Activated effector memory CD4-positive, alpha-beta T cell treated with anti-CD3 and anti-CD28 coated beads, Interleukin-2, amount 50 U/mL, for 16 hours (primary cell): ENCODE measurements around the gene RIMS4.
"Not testable (repeated sequence)": the region's sequence is repeated elsewhere in the genome, so short reads cannot be mapped to it uniquely, and the experiment has no call there.

ENCODE experiments used
- DNase-seq: peaks from one replicate; pipeline ENCODE4 v3.0.0-alpha.2; 2020

The RIMS4 gene

DNA sequence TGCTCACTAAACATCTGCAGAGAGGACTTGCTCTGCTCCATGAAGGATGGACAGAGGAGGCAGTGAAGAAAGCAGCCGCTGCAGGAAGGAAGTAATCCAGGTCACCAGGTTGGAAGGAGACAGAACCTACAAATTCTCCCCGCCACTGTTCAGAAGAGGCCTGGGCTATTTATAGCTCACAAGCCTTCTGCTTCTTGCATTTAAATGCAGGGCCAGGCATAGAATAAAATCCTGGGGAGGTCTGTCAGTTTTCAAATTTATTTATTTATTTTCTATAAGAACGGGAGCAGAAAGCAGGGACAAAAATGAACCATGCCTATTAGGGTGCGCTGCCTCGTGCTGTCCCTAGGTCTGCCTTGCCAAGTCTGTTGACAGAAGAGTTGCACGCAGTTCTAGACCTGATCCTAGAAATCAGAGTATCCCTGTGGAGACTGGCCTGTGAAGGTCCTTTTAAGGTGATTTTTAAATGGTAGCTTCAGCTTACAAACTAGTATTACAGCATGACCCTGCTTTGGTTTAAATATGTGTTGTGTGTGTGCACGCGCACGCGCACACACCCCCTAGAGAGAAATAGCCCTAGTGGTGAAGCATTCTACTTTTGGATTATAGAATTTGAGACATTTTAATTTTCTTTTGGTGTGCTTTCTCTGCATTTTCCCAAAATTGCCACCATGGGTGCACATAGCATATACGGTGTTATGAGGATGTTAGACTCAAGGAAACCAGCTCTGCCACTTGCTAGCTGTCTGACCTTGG is 19.5 kb downstream of the RIMS4 start:
- DNase-seq = no peak

DNA sequence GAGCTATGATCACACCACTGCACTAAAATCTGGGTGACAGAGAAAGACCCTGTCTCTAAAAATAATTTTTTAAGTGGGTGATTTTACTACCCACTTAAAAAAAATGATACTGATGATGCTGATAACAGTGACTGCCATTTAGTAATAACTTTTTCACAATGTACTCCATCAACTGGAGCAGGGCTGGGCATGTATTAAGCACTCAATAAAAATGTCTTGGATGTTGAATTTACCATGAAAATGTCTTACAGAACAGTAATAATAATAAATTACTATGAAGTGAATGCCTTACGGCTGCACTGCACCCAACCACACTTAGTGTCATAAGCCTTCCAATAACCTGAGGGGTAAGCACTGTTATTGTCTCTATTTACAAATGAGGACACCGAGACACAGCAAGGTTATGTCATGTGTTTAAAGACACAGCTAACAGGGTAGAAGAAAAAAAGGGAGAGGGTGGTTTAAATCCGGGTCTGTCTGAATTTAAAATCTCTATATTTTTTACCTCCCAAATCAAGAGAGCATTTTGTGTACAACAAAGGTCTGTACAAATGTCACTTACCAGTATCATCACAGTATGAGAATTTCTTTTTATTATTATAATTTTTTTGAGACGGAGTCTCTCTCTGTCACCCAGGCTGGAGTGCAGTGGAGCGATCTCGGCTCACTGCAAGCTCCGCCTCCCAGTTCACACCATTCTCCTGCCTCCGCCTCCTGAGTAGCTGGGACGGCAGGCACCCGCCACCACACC is 21.5 kb downstream of the RIMS4 start:
- no peak for DNase-seq

DNA sequence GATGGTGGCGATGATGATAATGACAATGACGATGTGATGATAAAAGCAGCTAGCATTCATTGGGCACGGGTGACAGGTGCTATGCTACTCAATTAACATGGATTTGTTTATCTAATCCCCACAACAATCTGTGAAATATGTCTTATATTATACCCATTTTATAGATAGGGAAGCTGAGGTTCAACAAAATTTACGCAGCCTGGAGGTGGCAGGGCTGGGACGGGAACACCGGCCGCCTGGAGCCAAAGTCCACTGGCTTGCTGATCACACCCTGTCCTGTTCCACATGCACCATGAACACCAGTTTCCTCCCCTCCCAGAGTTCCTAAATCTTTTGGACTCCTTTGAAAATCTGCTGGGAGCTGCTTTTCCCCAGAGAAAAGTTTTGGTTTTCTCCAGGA is 23.0 kb downstream of the RIMS4 start:
- no peak for DNase-seq

GRCh38 chr20:44785768-44786167 is 24.6 kb downstream of the RIMS4 start:
- DNase-seq = no peak

- DNase-seq = no peak
Measured at GRCh38 chr20:44784688-44785087, 25.7 kb downstream of the RIMS4 start.

GRCh38 chr20:44781791-44782190 is 28.6 kb downstream of the RIMS4 start:
- DNase-seq = no peak

- DNase-seq = no peak
Measured at GRCh38 chr20:44781118-44781517, 29.2 kb downstream of the RIMS4 start.

DNA sequence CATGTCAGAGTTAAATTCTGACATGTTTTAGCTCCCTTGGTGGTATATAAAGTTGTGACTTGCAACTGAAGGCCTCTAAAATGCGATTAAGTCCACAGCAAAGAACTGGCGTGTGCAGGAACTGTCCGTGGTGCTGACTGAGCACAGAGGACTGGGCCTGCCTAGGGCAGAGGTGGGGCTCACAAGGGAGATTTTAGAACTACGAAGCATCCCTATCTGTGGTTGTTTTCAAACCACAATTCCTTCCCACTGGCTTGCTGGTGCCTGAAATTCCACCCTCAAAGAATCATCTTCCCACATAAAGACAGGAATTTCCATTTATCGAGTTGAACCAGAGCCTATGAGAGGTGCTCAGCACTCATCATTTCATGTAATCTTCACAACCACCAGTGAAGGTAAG is 30.1 kb downstream of the RIMS4 start:
- DNase-seq = no peak

DNA sequence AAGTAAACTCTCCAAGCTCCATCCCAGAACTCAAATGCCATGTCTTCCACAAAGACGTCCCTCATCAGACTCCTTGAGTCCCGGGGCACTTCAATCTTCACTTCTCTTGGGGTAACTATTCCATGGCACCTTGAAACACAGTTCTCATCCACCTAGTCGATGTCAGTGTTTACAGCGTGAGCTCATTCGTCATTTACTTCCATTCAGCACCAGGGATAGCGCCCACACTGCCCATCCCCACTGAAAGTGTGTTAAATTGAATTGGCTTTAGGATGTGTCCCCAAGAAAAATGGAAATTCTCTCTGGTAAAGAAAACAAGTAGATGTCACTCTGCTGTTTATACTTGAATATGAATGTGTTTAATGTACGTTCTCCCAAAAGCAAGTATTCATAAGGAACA is 33.4 kb downstream of the RIMS4 start:
- DNase-seq = no peak

- no peak for DNase-seq
Measured at GRCh38 chr20:44773070-44773829, 37.1 kb downstream of the RIMS4 start.

DNA sequence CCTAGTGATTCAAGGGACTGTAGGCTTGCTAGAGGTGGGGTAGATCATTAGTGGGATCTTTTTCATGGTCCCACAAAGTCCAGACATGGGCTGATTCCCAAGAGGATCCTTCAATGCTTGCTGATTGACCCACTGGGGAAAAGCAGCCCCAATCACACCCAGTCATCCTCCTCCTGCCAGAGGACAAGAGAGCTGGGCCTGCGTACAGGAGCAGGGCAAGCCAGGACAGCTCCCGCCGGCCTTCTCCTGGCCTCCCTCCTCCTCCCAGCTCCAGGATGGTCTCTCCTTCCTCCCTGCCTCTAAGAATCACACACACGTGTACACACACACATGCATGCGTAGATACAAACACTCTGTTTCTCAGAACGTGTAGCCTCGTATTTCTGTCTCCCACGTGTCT is 37.7 kb downstream of the RIMS4 start:
- DNase-seq = no peak

DNA sequence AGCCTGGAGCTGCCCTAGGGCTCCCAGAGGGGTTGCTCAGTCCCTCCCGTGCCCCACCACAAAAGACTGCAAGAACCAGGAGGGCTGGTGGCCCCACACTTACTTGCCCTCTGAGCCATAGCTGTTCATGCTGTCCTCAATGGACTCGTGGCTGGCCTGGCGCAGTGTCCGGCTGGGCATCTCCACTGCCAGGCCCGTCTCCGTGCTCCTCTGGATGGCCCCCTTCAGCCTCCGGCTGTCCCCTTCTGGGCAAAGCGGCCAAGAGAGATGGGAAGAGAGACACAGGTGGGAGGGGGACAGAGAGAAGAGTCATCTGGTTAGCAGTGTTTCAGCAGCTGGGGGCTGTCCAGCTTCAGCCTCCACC is 39.2 kb downstream of the RIMS4 start:
- DNase-seq = no peak

DNA sequence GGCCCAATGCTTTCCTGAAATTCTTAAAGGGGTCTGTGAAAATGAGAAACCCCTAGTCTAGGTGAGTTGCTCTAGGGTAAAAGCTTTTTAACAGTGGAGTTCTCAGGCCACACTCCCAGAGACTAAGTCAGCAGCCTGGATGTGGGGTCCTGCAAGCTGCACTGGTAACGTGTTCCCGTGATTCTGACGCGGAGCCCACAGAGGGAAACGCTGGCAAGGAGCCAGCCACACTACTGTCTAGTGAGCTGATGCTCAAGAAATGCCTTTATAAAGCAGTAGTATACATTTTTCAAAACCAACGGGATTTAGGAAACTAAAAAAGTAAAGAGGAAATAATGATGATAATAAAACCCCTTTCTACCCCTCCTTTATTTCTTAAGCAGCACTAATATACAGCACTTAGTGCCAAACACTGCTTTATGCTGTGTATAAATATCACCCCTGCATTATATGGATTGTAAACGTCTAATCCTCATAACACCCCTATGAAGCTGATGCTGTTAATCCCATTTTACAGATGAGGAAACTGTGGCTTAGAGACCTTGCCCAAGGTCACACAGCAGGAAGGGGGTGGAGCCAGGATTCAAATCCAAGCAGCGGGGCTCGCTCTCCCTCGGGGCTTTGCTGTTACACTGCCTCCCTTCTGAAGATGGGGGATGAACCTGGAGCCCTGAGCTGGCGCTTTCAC is 39.7 kb downstream of the RIMS4 start:
- no peak for DNase-seq

DNA sequence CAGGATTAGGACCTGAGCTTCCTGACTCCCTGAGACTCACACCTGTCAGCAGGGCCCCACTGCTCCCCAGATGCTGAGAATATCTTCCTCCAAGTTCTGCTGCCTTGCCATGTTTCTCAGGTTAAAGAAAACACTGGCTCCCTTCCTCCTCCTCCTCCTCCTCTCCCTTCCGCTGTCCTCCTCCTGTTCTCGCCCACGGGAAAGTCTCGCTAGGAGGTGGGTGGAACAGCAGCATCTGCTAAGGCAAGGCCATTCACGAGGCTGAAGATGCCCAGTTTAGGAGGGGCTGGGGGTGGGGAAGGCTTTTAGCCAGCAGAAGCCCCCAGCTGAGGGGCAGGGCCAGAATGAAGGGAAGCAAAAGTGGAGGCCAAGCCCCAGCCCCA is 40.9 kb downstream of the RIMS4 start:
- no peak for DNase-seq

DNA sequence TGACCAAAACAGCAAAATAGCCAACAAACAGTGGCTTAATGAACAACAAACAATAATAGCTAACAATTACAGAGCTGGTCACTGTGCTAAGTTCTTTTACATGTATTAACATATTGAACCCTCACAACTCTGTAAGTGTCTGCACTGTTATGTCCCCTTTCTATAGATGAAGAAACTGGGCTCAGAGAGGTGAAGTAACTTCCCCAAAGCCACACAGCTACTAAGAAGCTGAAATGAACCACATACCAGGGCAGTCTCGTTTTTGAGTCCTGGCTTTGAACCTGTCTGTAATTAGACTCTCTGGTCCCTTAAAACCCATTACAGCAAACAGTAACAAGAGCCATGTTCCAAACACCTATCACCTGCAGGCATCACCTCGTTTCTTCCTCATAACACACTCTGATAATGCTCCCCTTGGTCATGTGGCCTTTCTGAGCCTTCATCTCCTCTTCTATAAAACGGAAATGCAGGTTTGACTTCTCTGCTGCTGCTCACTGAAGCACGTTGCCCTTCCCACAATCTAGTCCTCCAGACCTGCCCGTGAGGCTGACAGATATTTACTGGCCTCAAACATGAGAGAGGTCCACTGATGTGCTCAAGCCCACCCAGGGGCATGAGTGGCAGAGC is 41.4 kb downstream of the RIMS4 start:
- DNase-seq = no peak

- no peak for DNase-seq
Measured at GRCh38 chr20:44768256-44768655, 42.1 kb downstream of the RIMS4 start.

DNA sequence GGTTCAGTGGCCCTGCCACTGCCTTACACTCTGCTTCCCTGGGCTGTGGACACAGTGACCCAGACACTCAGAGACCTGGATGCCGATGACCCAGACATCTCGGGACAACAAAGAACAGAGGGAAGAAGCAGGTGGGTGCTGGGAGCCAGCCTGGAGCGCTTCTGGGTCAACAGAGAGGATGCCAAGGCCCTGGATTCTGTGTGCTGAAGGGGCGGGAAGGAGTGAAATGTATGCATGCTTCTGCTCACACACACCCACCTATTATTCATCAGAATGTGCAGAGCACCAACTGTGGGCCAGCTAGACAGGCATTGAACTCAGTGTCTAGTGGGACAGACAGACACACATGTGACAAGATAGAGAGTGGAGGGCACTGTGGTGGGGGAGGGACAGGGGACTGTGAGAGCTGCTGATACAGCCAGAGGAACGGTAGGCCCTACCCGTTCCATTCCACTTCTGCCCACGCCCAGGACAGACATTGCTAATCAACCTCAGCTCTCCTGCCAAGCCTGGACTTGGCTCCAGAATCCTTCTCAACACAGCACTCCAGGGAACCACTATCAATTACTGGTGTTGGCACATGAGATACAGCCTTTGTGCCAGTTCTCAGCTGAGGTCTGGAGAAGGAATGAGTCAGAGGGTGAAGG is 44.5 kb downstream of the RIMS4 start:
- DNase-seq = no peak

- no peak for DNase-seq
Measured at GRCh38 chr20:44765091-44765490, 45.3 kb downstream of the RIMS4 start.

- not testable (repeated sequence) for DNase-seq
Measured at GRCh38 chr20:44763798-44764197, 46.5 kb downstream of the RIMS4 start.

DNA sequence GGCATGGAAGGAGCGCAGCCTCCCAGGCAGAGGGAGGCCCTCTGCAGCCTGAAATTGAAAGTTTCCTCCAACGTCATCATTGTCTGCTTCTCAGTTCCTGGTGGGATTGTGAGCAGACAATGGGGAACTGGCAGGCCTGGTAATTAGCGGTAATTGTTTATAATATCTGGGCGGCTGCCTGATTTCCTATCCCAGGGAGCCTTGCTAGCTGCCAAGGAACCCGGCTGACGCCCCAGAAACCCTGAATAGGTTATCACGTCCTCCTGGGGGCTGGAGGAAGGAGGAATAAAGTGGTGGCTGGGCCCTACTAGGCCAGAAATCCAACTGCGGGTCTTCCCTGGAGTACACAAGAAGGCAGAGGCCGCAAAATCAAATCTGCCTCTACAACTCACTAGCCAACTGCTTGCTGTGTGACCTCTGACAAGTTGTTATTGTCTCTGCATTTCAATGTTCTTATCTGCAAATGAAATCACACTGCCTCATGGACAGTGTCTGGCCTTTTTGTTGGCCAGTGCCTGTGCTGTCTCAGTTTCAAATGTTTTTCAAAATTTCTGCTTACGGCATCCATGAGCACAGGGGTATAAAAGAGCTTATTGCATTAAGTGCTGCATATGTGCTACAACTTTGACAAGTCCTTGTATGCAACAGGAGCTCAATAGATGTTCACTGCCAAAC is 47.7 kb downstream of the RIMS4 start:
- DNase-seq = no peak

GRCh38 chr20:44761423-44761822 is 48.9 kb downstream of the RIMS4 start:
- DNase-seq = no peak

DNA sequence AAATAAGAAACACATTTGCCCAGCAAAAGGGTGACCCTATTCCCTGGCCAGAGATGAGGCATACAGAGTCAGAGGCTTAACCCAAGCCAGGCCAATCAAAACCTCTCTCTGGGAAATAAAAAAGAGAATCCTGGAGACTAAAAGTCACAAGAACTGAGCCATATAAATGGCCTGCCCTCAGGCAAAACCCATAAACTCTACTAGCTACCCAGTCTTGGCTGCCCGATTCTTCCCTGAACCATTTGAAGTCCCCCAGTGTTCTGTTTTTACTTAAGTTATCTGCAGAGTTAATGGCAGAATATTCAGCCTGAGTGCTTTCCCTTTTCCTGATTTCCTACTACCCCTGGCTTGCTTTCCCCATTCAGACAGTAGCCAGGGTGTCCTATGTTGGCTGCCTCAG is 50.8 kb downstream of the RIMS4 start:
- no peak for DNase-seq
